ENCODE measurements around the gene HOXD13.

DNA sequence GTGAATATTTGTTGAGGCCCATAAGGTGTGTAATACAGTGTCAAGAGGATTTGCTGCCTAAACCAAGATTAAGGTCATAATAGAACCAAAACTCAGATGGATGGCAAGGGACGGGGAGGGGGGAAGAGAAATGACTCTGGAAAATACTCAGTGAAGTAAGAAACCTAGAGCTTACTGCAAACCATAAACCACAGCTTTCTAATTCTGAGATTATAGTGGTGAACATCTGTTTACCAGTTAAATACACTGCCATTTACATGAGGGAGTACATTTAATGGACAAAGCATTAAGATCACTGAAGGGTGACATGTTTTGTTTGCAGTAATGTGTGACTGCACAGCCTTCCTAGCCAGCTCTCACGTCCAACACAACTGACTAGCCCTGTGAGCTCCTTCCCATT, 28.6 kb upstream of the HOXD13 start:
- TF ChIP-seq HOXB5 (CRISPR knock-in tag; IDR thresholded peaks at IDR 0.05), result no peak
- TF ChIP-seq, protein P1, sequence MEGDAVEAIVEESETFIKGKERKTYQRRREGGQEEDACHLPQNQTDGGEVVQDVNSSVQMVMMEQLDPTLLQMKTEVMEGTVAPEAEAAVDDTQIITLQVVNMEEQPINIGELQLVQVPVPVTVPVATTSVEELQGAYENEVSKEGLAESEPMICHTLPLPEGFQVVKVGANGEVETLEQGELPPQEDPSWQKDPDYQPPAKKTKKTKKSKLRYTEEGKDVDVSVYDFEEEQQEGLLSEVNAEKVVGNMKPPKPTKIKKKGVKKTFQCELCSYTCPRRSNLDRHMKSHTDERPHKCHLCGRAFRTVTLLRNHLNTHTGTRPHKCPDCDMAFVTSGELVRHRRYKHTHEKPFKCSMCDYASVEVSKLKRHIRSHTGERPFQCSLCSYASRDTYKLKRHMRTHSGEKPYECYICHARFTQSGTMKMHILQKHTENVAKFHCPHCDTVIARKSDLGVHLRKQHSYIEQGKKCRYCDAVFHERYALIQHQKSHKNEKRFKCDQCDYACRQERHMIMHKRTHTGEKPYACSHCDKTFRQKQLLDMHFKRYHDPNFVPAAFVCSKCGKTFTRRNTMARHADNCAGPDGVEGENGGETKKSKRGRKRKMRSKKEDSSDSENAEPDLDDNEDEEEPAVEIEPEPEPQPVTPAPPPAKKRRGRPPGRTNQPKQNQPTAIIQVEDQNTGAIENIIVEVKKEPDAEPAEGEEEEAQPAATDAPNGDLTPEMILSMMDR (IDR thresholded peaks at IDR 0.05), result no peak
- TF ChIP-seq EP300 (IDR thresholded peaks at IDR 0.05), result no peak
- TF ChIP-seq POLR2A (IDR thresholded peaks at IDR 0.05; ENCODE audit: low read length), result no peak
- no peak for TF ChIP-seq FOSB (CRISPR knock-in tag; IDR thresholded peaks at IDR 0.05)
- TF ChIP-seq RCOR1 (IDR thresholded peaks at IDR 0.05; ENCODE audit: low read depth, low read length), result no peak
- no peak for TF ChIP-seq RNF2 (IDR thresholded peaks at IDR 0.05; ENCODE audit: borderline replicate concordance, low read depth)
- TF ChIP-seq MAX (IDR thresholded peaks at IDR 0.05), result no peak
- TF ChIP-seq JUN (IDR thresholded peaks at IDR 0.05), result no peak

Data from A549 (cell line).